Esophagus muscularis mucosa (tissue), 3 donors: Measurements from ENCODE around the gene JAK2.

Experiments used
- CTCF ChIP-seq, 3 experiments: fragments of 200-600 bp in 2 of 3; fragments of 450-650 bp in 1 of 3; sonication (generic) in 2 of 3; IDR thresholded peaks; one replicate each; pipeline ENCODE4 v1.5.1; 2017 to 2019; ENCODE audit warnings: antibody characterized with exemption in 3 of 3, mild to moderate bottlenecking in 2 of 3, moderate library complexity in 1 of 3
- POLR2AphosphoS5 ChIP-seq, 2 donors: sonication (generic); formaldehyde crosslinking; IDR thresholded peaks; one replicate each; pipeline ENCODE4 v1.6.1; 2017; ENCODE audit warnings: antibody characterized with exemption in 2 of 2

- TF ChIP-seq POLR2AphosphoS5 (IDR thresholded peaks at IDR 0.05), result no peak
- TF ChIP-seq CTCF (IDR thresholded peaks at IDR 0.05), result no peak
Observed at GRCh38 chr9:5025416-5025815, 40.3 kb downstream of the JAK2 start.
